ENCODE measurements around the gene PFN3.

GRCh38 chr5:177396078-177396477 lies 4.4 kb downstream of the PFN3 start:
- TF ChIP-seq, protein P1, sequence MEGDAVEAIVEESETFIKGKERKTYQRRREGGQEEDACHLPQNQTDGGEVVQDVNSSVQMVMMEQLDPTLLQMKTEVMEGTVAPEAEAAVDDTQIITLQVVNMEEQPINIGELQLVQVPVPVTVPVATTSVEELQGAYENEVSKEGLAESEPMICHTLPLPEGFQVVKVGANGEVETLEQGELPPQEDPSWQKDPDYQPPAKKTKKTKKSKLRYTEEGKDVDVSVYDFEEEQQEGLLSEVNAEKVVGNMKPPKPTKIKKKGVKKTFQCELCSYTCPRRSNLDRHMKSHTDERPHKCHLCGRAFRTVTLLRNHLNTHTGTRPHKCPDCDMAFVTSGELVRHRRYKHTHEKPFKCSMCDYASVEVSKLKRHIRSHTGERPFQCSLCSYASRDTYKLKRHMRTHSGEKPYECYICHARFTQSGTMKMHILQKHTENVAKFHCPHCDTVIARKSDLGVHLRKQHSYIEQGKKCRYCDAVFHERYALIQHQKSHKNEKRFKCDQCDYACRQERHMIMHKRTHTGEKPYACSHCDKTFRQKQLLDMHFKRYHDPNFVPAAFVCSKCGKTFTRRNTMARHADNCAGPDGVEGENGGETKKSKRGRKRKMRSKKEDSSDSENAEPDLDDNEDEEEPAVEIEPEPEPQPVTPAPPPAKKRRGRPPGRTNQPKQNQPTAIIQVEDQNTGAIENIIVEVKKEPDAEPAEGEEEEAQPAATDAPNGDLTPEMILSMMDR (conservative IDR thresholded peaks at IDR 0.05; ENCODE audit: low read depth in 2 of 2) = no peak
- no peak for TF ChIP-seq POLR2AphosphoS5 (IDR thresholded peaks at IDR 0.05; ENCODE audit: low read depth)
- no peak for TF ChIP-seq CREB1 (CRISPR knock-in tag; IDR thresholded peaks at IDR 0.05; ENCODE audit: low read depth)
- TF ChIP-seq EZH2 (IDR thresholded peaks at IDR 0.05; ENCODE audit: low read depth, unreplicated experiment) = no peak
- TF ChIP-seq REST (IDR thresholded peaks at IDR 0.05; ENCODE audit: unreplicated experiment) = no peak
- TF ChIP-seq EZH2phosphoT487 (IDR thresholded peaks at IDR 0.05; ENCODE audit: unreplicated experiment) = no peak

Data from GM23338 (cell line).